NCI-H1417 (cell line): ENCODE measurements around the gene HHAT.
"Not testable (repeated sequence)": the region's sequence is repeated elsewhere in the genome, so short reads cannot be mapped to it uniquely, and the experiment has no call there.

Experiments used
- DNase-seq, 3 experiments: peaks; one replicate each; lab custom pipeline; 2025; lab: John Stamatoyannopoulos, UW

Gene HHAT

DNA sequence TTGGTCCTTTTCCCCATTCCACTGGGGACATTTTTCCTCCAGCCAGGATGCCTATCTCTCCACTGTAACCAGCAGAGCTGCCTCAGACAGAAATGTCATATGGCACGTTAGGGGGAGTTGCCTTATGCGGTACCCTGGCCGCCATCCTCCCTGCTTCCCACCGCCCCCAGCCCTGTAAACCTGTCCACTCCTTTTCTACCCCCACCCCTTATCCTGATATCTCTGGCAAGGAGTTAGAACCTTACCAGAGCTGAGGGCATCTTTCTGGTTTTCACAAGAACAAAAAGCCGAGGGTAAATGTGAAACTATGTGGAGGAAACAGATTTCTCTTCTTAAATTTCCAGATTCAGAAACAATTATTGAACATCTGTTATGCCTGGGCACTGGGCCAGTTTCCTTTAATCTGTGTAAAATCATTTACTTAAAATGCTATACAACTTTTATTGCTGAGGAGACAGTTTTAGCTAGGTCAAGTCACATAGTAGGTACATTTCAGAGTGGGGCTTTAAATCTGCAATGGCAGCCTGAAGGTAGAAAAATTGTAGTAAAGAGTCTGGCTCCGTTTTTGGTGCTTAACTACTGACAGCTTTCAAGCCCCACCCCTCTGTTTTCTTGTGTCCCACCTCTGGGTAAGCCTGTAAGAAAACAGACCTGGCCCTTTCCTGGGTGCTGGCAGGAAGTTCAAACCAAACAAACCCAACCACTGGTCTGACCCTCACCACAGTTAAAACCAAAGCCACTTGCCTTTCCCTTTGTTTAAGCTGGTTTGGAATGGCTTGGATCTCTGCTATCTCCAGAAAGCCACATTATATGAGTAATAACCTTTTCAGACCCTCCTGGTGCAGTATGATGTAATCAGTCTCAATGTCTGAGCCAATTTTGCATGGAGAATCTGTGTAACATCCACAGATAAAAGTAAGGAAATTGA is 319.0 kb downstream of the HHAT start:
- no peak for DNase-seq

DNA sequence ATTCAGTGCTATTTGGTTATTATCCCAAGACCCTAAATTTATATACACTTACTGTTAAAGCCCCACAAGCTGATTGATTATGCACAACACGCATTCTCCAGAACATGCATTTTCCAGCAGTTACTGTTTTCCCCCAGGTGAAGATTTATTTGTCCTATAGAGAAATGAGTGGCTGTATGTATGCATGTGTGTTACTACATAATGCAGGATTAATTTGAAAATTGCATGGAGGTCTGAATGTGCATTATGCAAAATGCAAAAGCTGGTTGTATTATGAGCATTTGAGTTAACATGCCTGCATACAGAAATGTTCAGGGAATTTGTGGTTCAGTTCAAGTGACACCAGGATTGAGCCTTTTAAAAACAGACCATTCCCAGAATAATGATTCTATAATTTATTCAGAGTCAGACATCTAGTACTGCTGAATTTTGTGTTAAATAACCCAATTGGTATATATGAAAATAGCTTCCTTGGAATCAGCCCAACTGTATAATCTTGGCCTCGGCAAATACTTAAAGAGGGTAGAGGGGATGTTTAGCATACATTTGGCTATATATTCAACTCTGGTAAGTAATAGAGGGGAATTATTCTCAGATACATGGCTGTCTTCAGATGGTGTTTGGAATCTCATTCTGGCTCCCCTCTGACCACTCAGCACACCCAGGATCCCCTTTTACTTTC is 320.0 kb downstream of the HHAT start:
- DNase-seq: no peak

DNA sequence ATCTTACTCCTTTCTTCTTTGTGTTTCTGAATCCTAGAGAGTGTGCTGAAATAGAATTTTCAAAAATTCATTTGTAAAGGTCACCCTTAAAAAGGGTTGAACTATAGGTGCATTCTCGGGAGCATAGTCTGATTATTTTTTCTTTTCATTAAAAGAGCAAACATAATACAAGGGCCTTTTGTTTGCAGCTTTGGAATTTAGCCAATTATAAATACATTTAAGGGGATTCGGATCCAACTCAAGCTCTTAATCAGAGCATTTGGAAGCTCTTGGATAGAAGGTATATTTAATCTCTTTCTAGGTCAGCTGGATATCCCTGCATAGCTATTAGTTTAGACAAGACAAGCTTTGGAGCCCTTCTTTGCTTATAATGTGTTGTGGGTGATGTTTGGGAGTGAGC is 321.7 kb downstream of the HHAT start:
- no peak for DNase-seq

DNA sequence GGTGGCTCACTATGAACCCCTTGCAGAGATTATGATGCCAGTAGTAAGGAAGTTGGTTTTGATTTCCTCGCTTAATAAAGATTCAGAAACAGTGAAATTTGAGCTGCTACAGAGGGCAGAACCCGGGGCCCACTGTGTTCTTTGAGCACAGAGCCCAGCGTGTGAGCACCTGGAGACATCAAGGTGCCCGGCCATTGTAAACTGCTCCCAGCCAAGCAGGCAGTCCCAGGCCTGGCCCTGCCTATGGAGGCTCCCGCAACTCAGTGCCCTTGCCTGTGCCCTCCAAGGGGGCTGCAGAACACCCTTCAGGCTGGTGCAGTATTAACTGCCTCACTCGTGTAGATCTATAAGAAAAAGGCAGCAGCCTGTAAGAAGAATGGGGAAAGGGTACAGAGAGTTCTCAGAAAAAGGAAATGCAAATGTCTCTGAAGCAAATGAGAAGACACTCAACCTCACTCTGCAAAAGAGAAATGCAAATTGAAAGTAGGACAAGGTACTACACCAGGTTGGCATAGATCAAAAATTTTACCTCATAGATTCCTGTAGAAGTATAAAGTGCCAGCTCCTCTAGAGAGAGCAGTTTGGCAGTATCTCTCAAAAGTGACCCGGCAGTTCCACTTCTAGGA is 323.7 kb downstream of the HHAT start:
- no peak for DNase-seq

DNA sequence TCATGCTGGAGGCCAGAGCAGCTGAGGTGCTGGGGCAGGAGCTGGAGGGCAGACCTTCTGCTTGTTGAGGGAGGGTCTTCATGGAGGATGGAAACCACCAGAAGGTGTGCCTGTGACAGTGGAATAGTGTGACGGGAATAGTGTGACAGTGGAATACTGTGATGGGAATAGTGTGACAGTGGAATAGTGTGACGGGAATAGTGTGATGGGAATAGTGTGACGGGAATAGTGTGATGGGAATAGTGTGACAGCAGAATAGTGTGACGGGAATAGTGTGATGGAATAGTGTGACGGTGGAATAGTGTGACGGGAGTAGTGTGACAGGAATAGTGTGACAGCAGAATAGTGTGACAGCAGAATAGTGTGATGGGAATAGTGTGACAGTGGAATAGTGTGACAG is 325.1 kb downstream of the HHAT start:
- DNase-seq: no peak

DNA sequence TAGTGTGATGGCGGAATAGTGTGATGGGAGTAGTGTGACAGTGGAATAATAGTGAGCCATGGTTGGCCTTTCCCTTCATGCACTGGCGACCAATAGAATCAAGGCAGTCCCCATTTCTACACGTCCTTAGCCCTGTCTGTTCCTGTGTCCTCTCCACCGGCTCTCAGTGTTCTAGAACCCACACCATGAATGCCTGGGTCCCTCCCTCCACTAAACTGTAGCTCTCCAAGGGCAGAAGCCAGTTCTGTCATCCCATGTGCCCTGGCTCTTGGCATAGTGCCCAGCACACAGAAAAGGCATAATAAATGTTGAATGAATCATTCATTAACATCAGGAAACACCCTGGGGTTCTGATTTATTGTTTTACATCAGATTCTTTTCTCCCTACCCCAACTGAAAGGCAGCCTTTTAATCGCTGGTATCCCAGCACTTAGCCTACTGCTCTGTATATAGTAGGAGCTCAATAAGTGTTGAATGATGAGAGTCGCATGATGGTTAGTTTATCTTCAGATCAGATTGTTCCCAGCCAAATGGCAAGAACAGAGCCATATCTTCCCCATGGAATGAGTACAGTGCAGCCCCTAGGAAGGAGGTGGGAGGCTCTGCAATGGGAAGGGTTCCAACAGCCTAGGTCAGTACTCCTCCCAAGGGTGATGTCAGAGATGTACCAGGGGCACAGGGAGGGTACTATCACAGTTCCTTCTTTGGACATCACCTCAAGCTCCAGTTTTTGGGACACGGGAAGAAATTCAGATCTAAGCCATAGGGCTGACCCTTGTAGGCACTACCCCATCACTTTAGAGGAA is 325.7 kb downstream of the HHAT start:
- no peak for DNase-seq

DNA sequence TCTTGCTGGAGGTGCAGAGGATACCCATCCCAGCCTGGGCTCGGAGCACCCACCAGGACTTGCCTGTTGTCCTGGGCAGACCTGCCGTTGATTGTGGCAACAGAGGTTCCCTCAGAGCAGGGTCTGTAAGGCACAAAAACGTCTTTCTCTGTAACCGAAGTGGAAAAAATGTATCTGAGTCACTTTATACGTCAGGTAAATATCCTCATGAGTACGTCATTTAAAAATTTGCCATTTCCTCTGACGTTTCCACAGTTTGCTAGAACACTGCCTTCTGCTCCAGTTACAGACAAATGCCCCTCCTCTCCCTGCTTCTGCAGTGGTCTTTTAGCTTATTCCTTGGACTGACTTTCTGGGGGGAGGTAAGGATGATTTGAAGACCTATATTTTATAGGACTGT is 326.8 kb downstream of the HHAT start:
- no peak for DNase-seq

DNA sequence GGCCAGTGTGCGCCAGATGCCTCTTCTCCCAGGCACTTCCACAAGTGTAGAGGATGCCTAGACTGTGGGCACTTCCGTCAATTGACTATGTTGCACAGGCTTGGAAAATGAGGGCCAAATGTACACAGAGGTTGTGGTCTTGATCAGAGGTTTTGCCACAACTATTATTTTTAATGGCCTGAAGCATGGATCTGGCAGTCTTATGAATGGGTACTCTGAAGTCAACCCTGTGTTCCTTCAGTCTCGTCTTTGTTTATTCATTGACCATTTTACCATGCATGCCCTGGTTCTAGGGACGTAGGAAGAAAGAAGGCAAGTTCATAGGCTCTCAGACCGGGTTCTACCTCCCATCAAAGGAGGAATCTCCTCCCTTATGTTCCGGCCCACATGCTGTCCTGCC is 329.1 kb downstream of the HHAT start:
- DNase-seq: no peak

DNA sequence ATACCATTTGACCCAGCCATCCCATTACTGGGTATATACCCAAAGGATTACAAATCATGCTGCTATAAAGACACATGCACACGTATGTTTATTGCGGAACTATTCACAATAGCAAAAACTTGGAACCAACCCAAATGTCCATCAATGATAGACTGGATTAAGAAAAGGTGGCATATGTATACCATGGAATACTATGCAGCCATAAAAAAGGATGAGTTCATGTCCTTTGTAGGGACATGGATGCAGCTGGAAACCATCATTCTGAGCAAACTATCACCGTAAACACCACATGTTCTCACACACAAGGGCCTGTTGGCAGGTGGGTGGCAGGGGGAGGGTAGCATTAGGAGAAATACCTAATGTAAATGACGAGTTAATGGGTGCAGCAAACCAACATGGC is 332.8 kb downstream of the HHAT start:
- DNase-seq: not testable (repeated sequence)

DNA sequence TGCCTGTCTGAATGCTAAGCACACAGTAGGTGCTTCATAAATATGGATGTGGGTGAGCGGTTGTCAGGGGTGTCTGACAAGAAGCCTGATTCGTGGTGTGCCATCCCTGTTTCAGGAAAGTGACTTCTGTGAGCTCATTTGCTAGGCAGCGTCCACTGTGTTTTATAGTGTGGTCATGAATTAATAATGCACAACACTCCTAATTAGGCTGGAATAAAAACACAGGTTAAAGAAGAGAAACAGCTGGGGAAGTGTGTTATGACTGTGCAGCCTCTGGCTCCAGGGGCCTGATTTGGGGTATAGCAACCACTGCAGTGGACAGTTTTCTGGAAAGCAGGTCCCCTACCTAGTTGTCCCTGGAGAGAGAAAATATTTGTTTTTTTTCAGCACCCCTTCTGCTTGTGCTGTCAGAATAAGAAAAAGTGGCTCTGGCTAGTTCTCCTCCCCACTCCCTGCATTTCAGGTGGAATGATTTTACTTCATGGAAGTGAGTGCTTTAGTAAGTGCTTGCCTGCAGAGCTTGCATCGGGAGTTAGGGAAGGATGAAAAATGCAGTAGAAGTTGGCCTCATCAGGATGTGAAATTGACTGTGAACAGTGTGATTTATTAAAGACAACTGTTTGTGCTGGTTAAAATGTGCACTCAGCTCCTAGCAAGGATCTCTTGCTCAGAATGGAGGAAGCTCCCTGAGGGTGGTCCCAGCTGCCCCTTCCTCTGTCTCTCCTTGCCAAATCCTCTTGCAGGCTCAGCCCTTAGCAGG is 333.8 kb downstream of the HHAT start:
- DNase-seq: peak in 1 of 3 experiments; percentile 36

DNA sequence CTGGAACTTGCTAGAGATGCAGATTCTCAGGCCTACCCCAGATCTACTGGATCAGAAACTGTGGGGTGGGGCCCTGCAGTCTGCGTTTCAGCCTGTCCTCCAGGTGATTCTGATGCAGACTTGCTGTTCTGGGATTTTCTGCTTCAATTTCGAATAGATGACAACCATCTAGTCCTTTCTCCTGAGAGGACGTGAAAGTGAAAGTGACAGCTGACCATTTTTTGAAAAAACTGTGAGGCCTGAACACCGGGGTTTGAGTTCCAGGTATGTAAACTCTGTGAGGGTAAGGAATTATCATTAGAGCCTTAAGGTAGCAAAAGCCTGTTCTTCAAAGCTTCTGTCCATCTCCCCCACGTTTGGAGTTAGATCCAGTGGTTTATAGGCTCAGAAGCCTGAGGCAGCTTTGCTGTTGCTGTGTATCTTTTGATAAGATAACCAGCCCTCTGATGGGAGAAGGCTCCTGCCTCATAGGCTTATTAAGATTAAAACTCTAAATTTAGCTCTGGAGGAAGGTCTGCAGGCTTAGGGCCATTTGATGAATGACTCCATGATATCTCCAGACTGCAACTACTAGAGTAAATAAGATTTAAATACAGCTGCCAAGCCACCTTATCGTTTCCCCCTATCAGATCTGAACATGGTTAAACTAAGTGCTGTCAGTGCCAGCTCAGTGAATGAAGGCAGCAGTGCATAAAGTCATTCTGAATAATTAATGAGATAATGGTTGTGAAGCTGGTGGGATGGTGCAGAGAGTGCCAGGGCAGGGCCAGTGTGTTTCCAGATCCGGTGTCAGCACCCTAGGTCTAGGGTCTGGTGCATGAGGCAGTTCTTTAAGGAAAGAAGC is 335.2 kb downstream of the HHAT start:
- peak; percentile 6 to 63 (median 11) for DNase-seq

DNA sequence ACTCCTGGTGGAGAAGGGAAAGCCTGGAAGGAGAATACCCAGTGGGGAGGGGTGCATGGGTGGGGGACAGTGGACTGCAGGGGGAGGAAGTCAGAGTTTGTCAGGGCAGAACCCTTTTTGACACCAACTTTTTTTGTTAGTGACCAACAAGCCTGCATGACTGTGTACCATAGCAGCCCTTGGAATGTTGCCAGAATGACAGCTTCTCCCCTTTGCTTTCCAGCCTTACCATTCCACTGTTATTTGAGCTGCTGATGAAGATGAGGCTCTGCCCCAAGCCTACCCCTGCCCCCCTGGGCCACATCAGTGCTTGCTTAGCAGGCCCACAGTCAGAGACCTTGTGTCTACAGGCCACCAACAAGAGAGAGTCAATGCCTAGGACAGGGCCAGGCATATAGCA is 341.2 kb downstream of the HHAT start:
- peak in 1 of 3 experiments; percentile 9 for DNase-seq

DNA sequence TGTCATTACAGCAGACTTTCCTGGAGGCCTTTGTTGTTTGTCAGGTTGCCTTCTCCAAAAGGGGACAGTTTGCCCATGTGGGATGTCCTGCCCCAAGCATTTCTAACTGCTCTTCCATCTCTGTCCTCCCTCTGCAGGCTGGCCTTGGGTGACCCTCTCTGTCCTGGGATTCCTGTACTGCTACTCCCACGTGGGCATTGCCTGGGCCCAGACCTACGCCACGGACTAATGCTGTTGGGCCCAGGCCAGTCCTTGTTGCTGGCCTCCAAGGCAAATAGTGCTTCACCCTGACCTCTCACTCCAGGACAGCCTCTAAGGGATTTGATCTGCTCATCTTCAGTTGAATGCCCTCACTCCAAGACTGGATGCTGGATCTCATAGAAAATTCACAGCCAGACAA is 345.4 kb downstream of the HHAT start:
- DNase-seq: no peak

DNA sequence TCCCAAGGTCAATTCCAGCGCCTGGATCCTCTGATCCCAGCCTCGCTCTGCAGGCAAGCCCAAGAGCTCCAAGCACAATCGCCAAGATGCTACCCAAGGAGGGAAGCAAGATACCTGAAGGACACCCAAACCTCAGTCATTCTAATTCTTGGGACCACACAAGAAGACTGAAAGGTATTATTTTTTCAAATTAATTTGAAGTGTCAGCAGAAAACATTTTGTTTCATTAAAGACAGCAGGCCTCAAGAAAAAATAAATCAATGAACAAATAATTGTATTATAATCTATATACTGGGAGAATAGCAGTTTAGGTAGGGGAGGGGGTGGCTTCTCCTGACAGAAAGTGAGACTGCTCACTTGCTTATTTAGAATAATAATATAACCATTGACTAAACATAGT is 347.8 kb downstream of the HHAT start:
- DNase-seq: no peak

DNA sequence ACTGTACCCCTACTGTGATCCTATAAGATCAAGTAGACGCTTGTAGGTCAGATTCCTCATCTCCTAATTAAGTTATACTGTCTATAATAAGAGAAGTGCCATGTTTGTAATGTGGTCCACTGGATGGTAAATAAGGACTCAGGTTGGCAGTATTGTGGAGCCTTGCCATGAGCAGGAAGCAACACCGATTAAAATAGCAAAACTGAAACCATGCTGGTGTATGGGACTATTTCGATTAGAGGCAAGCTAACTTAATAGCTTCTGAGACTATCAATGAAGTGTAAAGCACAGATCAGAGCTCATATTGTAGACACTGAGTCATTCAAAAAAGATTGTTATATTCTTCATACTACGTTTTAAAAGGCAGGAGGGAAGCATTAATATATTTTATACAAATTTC is 348.8 kb downstream of the HHAT start:
- DNase-seq: no peak

DNA sequence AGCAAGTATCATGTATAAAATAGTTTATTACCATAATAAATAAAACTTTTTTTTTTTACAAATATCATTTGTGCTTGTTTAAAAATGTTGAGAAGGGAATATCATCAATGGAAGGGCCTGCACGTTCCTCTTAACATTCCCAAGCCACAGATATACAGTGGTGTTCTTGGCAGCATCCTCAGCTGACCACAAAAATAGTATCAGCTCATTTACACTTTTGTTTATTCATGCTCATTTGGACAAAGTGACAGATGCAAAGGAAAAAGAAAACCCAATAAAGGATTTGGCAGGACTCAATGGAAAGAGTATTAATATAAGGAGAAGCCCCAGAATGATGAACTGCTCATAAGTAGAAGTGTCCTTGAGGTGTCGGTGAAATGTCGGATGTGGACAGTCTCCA is 349.6 kb downstream of the HHAT start:
- DNase-seq: no peak

DNA sequence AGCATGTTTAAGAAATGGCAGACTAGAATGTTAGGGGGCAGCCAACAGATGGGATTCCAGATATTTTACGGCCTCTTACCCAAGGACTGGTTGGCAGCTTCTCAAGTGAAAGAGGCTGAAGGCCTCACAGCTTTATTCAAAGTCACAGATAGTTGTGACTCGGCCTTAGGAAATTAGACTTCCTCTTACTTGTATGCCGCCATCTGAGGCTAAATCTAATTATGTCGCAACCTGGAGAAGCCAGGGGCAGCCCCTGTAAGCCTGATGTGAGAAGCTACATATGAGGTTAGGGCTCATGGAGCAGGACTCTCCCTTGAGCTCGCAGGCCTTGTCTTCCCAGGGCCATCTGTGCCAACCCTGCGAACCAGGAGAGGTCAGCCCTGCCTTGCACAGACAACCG is 352.5 kb downstream of the HHAT start:
- DNase-seq: no peak

DNA sequence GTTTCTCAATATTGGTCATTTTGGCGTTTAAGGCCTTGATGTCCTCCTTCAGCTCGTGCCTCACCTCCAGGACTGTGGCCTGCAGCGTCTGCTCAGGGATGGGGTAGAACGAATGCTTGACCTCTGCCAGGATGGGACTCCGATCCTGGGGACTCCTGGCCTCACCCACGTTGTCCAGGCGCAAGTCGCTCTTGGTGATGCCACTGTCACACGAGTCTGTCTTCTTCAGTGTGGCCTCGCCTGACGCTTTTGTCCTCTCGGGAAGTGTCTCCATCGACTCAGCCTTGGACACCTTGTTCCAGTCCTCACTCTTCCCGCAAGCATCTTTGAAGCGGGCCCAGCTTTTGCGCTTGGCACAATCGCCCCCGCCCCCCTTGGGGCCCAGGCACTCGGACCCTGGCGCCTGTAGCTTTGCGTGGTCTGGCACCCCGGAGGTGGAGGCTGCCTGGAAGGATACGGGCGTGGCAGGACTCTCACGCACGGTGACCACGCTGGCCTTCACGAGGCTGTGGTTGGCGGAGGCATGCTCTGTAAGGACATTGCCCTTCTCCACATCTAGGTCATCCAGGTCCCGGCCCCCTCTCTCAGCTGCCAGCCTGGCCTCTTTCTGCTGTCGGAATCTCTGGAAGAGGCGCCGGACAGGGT is 354.8 kb downstream of the HHAT start:
- no peak for DNase-seq

DNA sequence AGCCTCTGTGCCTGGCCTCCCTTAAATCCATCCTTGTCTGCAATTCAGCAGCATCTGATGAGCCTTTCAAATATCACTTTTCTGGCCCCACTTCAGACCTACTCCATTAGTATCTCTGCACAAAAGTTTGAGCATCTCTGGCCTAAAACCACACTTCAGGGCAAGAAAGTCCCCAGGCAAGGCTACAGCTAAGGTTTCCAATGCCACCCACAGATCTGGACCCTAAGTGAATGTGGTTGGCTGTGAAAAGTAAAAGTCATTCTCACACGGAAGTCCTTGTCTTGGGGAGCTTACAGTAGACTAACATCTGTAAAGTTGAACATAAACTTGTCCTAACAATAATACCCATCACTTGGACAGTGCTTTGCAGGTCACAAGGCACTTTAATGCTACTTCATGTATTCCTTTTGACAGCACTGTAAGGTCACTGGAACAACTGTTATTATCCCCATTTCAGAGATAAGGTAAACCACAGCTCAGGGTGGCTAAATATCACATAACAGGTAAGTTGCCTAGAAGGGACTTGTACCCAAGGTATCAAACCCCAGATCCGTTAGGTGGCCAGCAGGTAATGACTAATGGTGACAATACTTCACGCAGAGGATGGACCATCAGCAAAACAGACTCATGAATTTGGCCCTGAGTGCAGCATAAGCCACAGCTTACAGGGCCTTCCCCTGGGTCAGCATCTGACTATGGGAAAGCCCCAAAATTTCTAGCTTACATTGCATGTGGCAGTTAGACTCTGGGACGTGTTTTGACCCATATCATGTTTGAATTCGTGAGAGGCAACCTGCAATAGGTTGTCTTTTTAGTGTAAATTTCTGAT is 356.0 kb downstream of the HHAT start:
- no peak for DNase-seq
